Forelimb muscle (tissue), 1 donor: ENCODE results near the gene PTH2R. TPM values are rescaled to one million over a fixed set of nuclear protein-coding genes. Genes with fewer than 3 reads are reported as not detected.
"Not testable (repeated sequence)": the region's sequence is repeated elsewhere in the genome, so short reads cannot be mapped to it uniquely, and the experiment has no call there.

Source experiments
- DNase-seq: peaks from one replicate; pipeline ENCODE4 v3.0.0-alpha.2; 2013; ENCODE audit warnings: low read depth
- polyA plus RNA-seq: library from polyadenylated mRNA; unstranded; fragments of 120-200 nt; gene quantifications from one replicate; pipeline ENCODE4 v1.2.1, GENCODE V29; 2013; ENCODE audit not compliant: insufficient read length

Gene PTH2R
- polyA plus RNA-seq, 1 donor = 0.10 TPM

GRCh38 chr2:208485390-208485789 lies 78.8 kb downstream of the PTH2R start:
- DNase-seq = no peak

GRCh38 chr2:208488686-208489564 lies 82.3 kb downstream of the PTH2R start:
- no peak for DNase-seq

- no peak for DNase-seq
Observed at GRCh38 chr2:208489687-208490086, 83.1 kb downstream of the PTH2R start.

- DNase-seq = no peak
Observed at GRCh38 chr2:208490492-208490891, 83.9 kb downstream of the PTH2R start.

GRCh38 chr2:208491641-208492040 lies 85.0 kb downstream of the PTH2R start:
- DNase-seq = no peak

- no peak for DNase-seq
Observed at GRCh38 chr2:208492069-208492468, 85.5 kb downstream of the PTH2R start.

GRCh38 chr2:208493186-208493585 lies 86.6 kb downstream of the PTH2R start:
- DNase-seq = no peak

GRCh38 chr2:208496129-208496528 lies 89.5 kb downstream of the PTH2R start:
- no peak for DNase-seq

GRCh38 chr2:208501206-208501605 lies 94.6 kb downstream of the PTH2R start:
- DNase-seq = no peak

- no peak for DNase-seq
Observed at GRCh38 chr2:208502288-208502687, 95.7 kb downstream of the PTH2R start.

- DNase-seq = not testable (repeated sequence)
Observed at GRCh38 chr2:208505365-208505764, 98.8 kb downstream of the PTH2R start.

GRCh38 chr2:208509586-208509985 lies 103.0 kb downstream of the PTH2R start:
- no peak for DNase-seq

GRCh38 chr2:208511016-208511415 lies 104.4 kb downstream of the PTH2R start:
- no peak for DNase-seq

GRCh38 chr2:208511573-208511972 lies 105.0 kb downstream of the PTH2R start:
- no peak for DNase-seq

GRCh38 chr2:208515099-208515498 lies 108.5 kb downstream of the PTH2R start:
- no peak for DNase-seq

- not testable (repeated sequence) for DNase-seq
Observed at GRCh38 chr2:208523069-208523468, 116.5 kb downstream of the PTH2R start.

- not testable (repeated sequence) for DNase-seq
Observed at GRCh38 chr2:208525165-208525564, 118.6 kb downstream of the PTH2R start.

- DNase-seq = no peak
Observed at GRCh38 chr2:208529796-208530195, 123.2 kb downstream of the PTH2R start.

GRCh38 chr2:208531361-208531760 lies 124.8 kb downstream of the PTH2R start:
- DNase-seq = no peak

GRCh38 chr2:208535578-208535977 lies 129.0 kb downstream of the PTH2R start:
- not testable (repeated sequence) for DNase-seq

GRCh38 chr2:208541461-208541988 lies 134.9 kb downstream of the PTH2R start:
- no peak for DNase-seq

- no peak for DNase-seq
Observed at GRCh38 chr2:208541989-208542464, 135.4 kb downstream of the PTH2R start.

- no peak for DNase-seq
Observed at GRCh38 chr2:208542465-208543041, 136.0 kb downstream of the PTH2R start.
